ENCODE data around the gene MYO18B.

The MYO18B gene

GRCh38 chr22:26043031-26043430 is 301.0 kb downstream of the MYO18B start:
- DNase-seq (ENCODE audit: low read depth, low spot score) = no peak

GRCh38 chr22:26045051-26045450 is 303.1 kb downstream of the MYO18B start:
- DNase-seq (ENCODE audit: low read depth, low spot score) = no peak

GRCh38 chr22:26045860-26046259 is 303.9 kb downstream of the MYO18B start:
- no peak for DNase-seq (ENCODE audit: low read depth, low spot score)

- DNase-seq (ENCODE audit: low read depth, low spot score) = no peak
Observed at GRCh38 chr22:26047516-26047915, 305.5 kb downstream of the MYO18B start.

GRCh38 chr22:26047920-26048319 is 305.9 kb downstream of the MYO18B start:
- DNase-seq (ENCODE audit: low read depth, low spot score) = no peak

- no peak for DNase-seq (ENCODE audit: low read depth, low spot score)
Observed at GRCh38 chr22:26050079-26050478, 308.1 kb downstream of the MYO18B start.

GRCh38 chr22:26053737-26054316 is 311.8 kb downstream of the MYO18B start:
- DNase-seq (ENCODE audit: low read depth, low spot score) = no peak

GRCh38 chr22:26054841-26055605 is 313.0 kb downstream of the MYO18B start:
- no peak for DNase-seq (ENCODE audit: low read depth, low spot score)

- no peak for DNase-seq (ENCODE audit: low read depth, low spot score)
Observed at GRCh38 chr22:26055693-26056092, 313.7 kb downstream of the MYO18B start.

GRCh38 chr22:26056455-26057200 is 314.6 kb downstream of the MYO18B start:
- DNase-seq (ENCODE audit: low read depth, low spot score) = no peak

GRCh38 chr22:26057731-26058130 is 315.7 kb downstream of the MYO18B start:
- DNase-seq (ENCODE audit: low read depth, low spot score) = no peak

GRCh38 chr22:26064048-26064447 is 322.1 kb downstream of the MYO18B start:
- no peak for DNase-seq (ENCODE audit: low read depth, low spot score)

- DNase-seq (ENCODE audit: low read depth, low spot score) = no peak
Observed at GRCh38 chr22:26065847-26066246, 323.9 kb downstream of the MYO18B start.

GRCh38 chr22:26066534-26066933 is 324.5 kb downstream of the MYO18B start:
- peak; percentile 30 for DNase-seq (ENCODE audit: low read depth, low spot score)

GRCh38 chr22:26068571-26068970 is 326.6 kb downstream of the MYO18B start:
- DNase-seq (ENCODE audit: low read depth, low spot score) = no peak

- no peak for DNase-seq (ENCODE audit: low read depth, low spot score)
Observed at GRCh38 chr22:26072621-26073020, 330.6 kb downstream of the MYO18B start.

- DNase-seq (ENCODE audit: low read depth, low spot score) = no peak
Observed at GRCh38 chr22:26075251-26075650, 333.3 kb downstream of the MYO18B start.

GRCh38 chr22:26079009-26079408 is 337.0 kb downstream of the MYO18B start:
- no peak for DNase-seq (ENCODE audit: low read depth, low spot score)
